Cardiac muscle cell (in vitro differentiated cells and primary cell): ENCODE measurements around the gene CNTNAP1. TPM values are rescaled to one million over a fixed set of nuclear protein-coding genes. Genes with fewer than 3 reads are reported as not detected.

Source experiments
- DNase-seq, 2 donors: peaks; one replicate each; pipeline versions ENCODE4 v3.0.0 to v3.0.0-alpha.2; 2010 to 2017; ENCODE audit warnings: low read depth in 1 of 2, low spot score in 1 of 2
- H3K27ac ChIP-seq: fragments of 200-600 bp; sonication (generic); 2 replicates; pipeline ENCODE4 v1.5.1; 2016
- H3K27me3 ChIP-seq: fragments of 200-600 bp; sonication (generic); 2 replicates; pipeline ENCODE4 v1.6.0; 2016; ENCODE audit warnings: control low read depth
- H3K36me3 ChIP-seq: fragments of 200-600 bp; sonication (generic); 2 replicates; pipeline ENCODE4 v1.5.1; 2016; ENCODE audit warnings: control low read depth
- H3K4me1 ChIP-seq: fragments of 200-600 bp; sonication (generic); 2 replicates; pipeline ENCODE4 v1.8.1; 2017; ENCODE audit warnings: low read depth, mild to moderate bottlenecking, mixed run types
- H3K4me3 ChIP-seq: fragments of 200-600 bp; sonication (generic); 2 replicates; pipeline ENCODE4 v1.5.1; 2016; ENCODE audit warnings: mild to moderate bottlenecking
- H3K9me3 ChIP-seq: fragments of 200-600 bp; sonication (generic); 2 replicates; pipeline ENCODE4 v1.5.1; 2017; ENCODE audit warnings: low read depth, mild to moderate bottlenecking, control low read depth
- CTCF ChIP-seq: IDR thresholded peaks from 2 replicates; pipeline ENCODE4 v1.5.1; 2012; ENCODE audit warnings: low read depth, mild to moderate bottlenecking, low read length
- polyA plus RNA-seq: library from polyadenylated mRNA; unstranded; fragments of >200 nt; fragmentation: Nextera tagmentation; extraction: Ambion mirVana; gene quantifications from 2 replicates; pipeline ENCODE4 v1.2.1, GENCODE V29; 2016
- total RNA-seq: library from RNA; depleted of rRNA; stranded (reverse); fragments of >200 nt; gene quantifications from 2 replicates; pipeline ENCODE4 v1.2.3, GENCODE V29; 2016

Gene CNTNAP1
- total and polyA plus RNA-seq, 2 experiments from 2014 or later: 3.9 to 17.9 TPM

GRCh38 chr17:42686520-42687128, 4.3 kb downstream of the CNTNAP1 start:
- Histone ChIP-seq H3K27me3 (no peaks in the 10 kb centered on the region), H3K27ac (no peak overlapping the region), H3K4me1 (no peaks in the 10 kb centered on the region), H3K36me3 (peaks cover 11% of the 10 kb centered on the region), H3K9me3 (no peaks in the 10 kb centered on the region), H3K4me3 (no peak overlapping the region)
- DNase-seq: no peak
- no peak for TF ChIP-seq CTCF

- Histone ChIP-seq H3K9me3 (no peaks in the 10 kb centered on the region), H3K4me1 (no peaks in the 10 kb centered on the region), H3K27ac (no peak overlapping the region), H3K36me3 (peaks cover 16% of the 10 kb centered on the region), H3K4me3 (no peak overlapping the region), H3K27me3 (no peaks in the 10 kb centered on the region)
- no peak for DNase-seq
- TF ChIP-seq CTCF: no peak
These were observed 5.5 kb downstream of the CNTNAP1 start for GRCh38 chr17:42687707-42688320.

- TF ChIP-seq CTCF: no peak
- DNase-seq: no peak
- no peaks in the 10 kb centered on the region for H3K9me3 ChIP-seq
- H3K36me3 ChIP-seq: peaks cover 27% of the 10 kb centered on the region
- peak overlapping the region; percentile 57 for H3K27ac ChIP-seq
- no peaks in the 10 kb centered on the region for H3K4me1 ChIP-seq
- no peaks in the 10 kb centered on the region for H3K27me3 ChIP-seq
- H3K4me3 ChIP-seq: no peak overlapping the region
These were observed 8.3 kb downstream of the CNTNAP1 start for GRCh38 chr17:42690596-42690995.

GRCh38 chr17:42691021-42691545, 8.8 kb downstream of the CNTNAP1 start:
- H3K27ac ChIP-seq: peak overlapping the region; percentile 57
- H3K36me3 ChIP-seq: peaks cover 23% of the 10 kb centered on the region
- H3K4me3 ChIP-seq: no peak overlapping the region
- no peaks in the 10 kb centered on the region for H3K4me1 ChIP-seq
- no peak for DNase-seq
- H3K9me3 ChIP-seq: no peaks in the 10 kb centered on the region
- H3K27me3 ChIP-seq: no peaks in the 10 kb centered on the region
- no peak for TF ChIP-seq CTCF

- H3K27me3 ChIP-seq: no peaks in the 10 kb centered on the region
- H3K27ac ChIP-seq: no peak overlapping the region
- no peak for DNase-seq
- H3K4me1 ChIP-seq: no peaks in the 10 kb centered on the region
- H3K9me3 ChIP-seq: no peaks in the 10 kb centered on the region
- no peak for TF ChIP-seq CTCF
- no peak overlapping the region for H3K4me3 ChIP-seq
- peaks cover 29% of the 10 kb centered on the region for H3K36me3 ChIP-seq
These were observed 10.2 kb downstream of the CNTNAP1 start for GRCh38 chr17:42692489-42692888.
